ENCODE measurements around the gene FBXL14.

FBXL14 gene

DNA sequence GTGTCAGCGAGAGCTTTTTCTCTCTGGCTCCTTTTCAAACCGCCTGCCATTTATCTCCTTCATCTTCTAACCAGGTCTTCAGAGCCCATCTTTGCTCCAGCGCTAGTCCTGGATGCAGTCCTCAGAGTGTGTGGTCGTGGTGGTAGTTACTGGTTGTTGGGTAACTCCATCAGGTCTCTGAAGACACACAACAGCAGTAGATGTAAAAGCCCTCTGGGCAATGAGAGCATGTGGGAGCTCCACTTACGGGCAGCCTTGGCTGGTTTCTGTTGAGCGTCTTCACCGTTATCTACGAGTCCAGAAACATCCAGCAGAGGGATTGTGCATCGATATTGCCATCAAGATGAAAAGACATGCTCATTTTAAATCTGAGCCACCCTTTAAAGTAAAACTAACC is 61.2 kb downstream of the FBXL14 start:
- DNase-seq, result no peak

DNA sequence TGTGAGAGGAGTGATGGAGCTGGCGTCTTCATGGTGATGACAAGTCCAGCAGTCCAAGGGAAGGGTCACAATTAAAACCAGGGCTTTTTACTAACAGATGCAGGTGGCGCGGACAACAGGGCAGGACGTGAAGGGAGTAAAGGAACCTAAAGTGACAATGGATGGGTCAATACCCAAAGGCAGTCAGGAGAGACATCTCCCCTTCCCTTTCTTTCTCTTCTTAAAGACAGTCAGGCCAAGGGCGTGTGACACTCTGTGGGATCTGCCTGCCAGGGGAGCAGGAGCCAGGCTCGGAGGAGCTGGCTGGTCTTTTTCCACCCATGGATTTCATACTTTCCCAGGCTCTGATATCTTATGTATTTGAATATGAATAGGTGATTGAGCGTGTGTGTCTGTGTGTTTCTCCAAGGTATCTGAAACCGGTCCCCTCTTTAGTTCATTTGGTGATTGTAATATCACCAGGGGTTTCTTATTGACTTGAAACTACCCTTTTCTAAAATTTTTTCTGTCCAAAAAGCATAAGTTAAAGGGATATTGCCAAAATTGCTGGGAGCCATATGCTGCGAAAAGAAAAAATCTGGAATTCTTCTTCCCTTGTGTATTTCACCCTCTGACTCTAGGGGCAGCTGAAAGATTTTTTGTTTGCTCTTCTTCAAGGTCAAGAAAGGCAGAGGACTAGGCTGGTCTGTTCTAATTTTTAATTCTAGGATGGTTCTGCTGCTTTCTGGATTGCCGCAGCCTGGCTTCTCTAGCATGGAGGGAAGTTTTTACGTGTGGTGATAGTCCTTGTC is 61.8 kb downstream of the FBXL14 start:
- DNase-seq, result no peak

GRCh38 chr12:1531654-1532374 is 62.6 kb downstream of the FBXL14 start:
- peak; percentile 51 for DNase-seq

GRCh38 chr12:1531153-1531653 is 63.2 kb downstream of the FBXL14 start:
- DNase-seq, result no peak

- no peak for DNase-seq
Observed at GRCh38 chr12:1530592-1531152, 63.7 kb downstream of the FBXL14 start.

DNA sequence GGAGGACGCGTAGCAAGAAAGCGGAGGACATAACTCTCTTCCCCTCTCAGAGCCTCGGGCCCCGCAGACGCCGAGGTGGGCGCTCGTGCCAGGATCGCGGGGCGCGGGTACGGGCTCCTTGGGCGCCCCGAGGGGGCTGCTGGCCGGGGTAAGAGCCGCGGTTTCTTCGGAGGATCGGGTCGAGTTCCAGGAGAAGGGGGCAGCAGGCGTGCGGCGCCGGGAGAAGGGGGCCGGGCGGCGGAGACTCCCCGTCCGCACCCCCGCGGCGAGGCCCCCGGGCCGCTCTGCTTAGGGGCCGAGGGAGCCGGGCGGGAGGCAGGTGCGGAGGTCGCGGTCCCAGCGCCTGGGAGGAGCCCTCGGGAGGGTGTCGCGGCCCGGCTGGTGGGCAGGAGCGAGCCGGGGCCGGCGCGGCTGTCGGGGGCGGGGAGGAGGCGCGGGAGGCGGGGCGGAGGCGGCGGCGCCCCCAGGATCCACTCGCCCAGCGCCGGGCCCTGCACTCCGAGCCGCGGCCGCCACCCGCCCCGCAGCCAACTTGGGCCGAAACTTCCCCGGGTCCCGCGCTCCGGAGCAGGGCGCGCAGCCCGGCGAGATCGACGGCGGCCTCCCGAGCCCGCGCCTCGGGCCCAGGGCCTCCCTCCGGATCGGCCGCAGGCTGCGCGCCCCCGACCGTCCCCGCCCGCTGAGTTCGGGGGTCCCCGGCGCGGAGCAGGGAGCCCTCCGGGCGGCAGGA is 64.4 kb downstream of the FBXL14 start:
- peak; percentile 77 for DNase-seq

- no peak for DNase-seq
Observed at GRCh38 chr12:1529228-1529861, 65.0 kb downstream of the FBXL14 start.

DNA sequence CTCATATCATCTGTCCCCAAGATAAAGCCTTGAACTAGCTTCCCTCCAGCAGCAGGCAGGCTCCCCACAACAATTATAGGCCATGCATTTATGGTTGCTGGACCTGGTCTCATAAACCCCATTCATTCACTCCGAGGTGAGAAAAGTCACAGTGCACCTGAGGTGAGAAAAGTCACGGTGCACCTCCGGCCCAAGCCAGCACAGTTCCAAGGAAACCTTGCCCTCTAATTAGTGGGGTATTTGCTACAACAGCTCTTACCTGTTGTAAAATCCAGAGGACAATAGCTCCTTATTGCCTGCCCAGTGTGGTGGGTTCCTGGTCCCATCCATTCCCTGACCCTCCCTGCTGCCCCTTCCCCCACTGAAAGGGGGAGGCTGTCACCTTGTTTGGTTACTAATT is 65.6 kb downstream of the FBXL14 start:
- DNase-seq, result no peak

DNA sequence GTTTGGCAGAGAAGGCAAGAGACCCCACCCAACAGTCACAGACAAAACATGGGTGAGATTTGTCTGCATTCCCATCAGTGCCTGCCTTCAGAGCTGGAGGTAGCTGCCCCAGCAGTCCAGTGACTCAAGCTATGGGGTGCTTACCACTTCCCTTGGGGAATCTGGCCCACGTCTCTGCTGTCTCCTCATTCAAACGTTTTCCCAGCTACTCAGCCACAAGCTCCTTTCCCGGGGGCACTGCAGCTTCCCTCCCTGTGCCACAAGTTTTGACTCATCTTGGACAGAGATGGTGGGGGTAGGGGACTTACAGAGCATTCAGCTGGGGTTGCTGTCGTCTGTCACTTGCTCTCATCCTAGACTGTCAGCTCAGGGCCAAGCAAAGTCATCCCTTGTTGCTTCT is 66.6 kb downstream of the FBXL14 start:
- DNase-seq, result no peak

- DNase-seq, result no peak
Observed at GRCh38 chr12:1525858-1526257, 68.5 kb downstream of the FBXL14 start.

GRCh38 chr12:1523558-1524050 is 70.8 kb downstream of the FBXL14 start:
- DNase-seq, result no peak

- DNase-seq, result no peak
Observed at GRCh38 chr12:1523046-1523445, 71.3 kb downstream of the FBXL14 start.

DNA sequence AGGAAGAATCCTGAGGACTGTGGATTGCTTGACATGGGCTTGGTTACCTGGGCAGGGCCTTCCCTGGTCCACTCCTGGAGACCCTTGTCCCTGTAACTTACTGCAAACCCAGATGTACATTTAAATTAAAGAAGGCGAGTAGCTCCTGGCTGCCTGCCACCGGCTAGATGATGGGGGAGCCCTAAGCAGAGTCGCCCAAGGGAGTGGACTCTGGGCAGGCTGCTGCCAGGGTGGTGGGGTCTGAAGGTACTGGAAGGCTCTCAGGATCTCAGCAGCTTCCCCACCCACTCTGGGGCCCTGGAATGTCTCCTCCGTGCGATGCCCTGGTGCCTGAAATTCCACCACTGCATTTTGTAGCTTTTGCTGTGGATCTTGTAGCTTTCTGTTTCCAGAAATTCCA is 74.7 kb downstream of the FBXL14 start:
- DNase-seq, result no peak

DNA sequence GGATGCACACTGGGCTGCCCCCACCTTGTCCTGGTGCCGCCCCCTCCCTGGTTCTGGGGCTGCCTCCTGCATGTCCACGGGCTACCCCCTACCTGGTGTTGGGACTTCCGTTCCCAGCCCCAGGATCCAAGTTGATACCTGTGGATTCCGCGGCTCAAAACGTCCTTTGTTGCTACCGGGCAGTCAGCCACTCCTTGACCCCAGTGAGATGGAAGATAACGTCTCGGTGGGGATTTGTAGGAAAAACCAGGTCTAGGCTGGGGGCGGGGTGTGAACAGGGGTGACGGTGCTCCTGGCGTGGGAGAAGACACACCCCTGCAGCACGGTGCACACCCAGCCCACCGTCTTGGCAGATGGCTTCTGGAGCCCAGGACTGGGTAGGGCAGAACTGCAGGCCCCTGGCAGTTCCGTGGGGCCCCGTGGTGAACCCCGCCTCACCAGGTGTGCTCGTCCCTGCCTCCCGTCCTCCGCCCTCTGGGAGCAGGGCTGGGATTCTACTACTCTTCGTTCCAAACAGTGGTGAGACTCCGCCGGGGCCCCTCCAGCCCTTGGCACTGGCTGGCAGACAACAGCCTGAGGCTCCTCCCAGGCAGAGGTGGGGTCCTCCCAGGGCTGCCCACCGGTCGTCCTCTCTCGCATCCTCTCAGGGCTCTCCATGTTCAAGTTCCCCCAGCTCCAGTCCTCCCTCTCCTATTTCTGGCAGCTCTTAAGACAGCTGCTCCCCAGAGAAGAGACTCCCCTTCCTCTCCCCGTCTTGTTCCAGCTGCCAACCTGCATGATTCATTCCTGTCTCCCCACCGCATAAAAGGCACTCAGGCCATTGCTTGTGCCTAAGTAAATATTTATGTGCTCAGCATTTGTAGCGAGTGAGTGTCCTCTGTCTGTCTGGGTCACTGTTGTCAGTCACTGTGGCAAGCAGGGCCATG is 75.5 kb downstream of the FBXL14 start:
- no peak for DNase-seq

DNA sequence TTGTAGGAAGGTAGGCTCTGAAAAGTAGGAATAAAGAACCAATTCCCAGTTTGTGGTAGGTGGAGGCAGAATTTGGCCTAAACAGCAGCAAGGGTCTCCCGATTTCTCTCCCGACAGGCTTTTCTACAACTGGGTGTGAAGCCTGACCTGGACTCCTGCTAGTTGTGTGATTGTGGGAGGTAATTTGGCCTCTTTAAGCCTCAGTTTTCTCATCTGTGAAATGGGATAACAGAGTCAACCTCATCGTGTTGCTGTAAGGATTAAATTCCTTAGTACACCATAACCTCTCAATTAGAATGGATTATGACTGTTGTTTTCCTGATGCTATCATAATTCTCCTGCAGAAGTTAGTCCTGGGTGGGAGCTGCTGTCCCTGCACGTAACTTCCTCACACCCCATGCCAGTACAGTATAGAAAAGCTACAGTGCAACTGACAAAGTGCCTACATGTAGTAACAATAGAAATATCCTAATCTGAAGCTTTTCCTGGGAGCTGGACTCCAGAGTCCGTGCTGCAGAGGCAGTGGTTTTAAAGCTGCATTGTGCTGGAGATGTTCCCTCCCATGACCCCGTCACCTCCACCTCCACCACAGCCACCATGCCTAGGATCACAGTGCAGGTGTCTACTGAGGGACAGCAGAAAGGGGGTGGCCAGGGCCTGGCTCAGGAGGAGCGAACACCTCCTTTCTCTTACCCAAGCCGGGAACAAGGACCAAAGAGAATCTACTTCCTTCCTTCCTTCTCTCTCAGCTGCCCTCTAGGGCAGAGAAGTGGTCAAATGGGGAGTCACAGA is 76.5 kb downstream of the FBXL14 start:
- DNase-seq, result no peak

GRCh38 chr12:1517007-1517406 is 77.4 kb downstream of the FBXL14 start:
- no peak for DNase-seq

Measured in 8988T (cell line).